ENCODE measurements around the gene ONECUT3. TPM values are rescaled to one million over a fixed set of nuclear protein-coding genes. Genes with fewer than 3 reads are reported as not detected.
"Not testable (repeated sequence)": the region's sequence is repeated elsewhere in the genome, so short reads cannot be mapped to it uniquely, and the experiment has no call there.

Gene ONECUT3
- total and polyA plus RNA-seq, 2 donors (not counting 3 experiments of a cell fraction or from before 2014, with no cell fraction given): not detected

GRCh38 chr19:1760020-1760419, 6.7 kb downstream of the ONECUT3 start:
- H3K4me2 ChIP-seq (ENCODE audit: insufficient read depth, low read length): no peak overlapping the region
- H3K79me2 ChIP-seq (ENCODE audit: control insufficient read depth, insufficient read depth, low read length): no peaks in the 10 kb centered on the region
- no peak for TF ChIP-seq JUN (IDR thresholded peaks at IDR 0.05; ENCODE audit: borderline replicate concordance, insufficient read depth, insufficient read length, low read depth)
- TF ChIP-seq FOS (IDR thresholded peaks at IDR 0.05; ENCODE audit: borderline replicate concordance, insufficient read depth, low read length): no peak
- TF ChIP-seq MAX (IDR thresholded peaks at IDR 0.05; ENCODE audit: insufficient read depth, insufficient read length): no peak
- no peak for TF ChIP-seq CTCF (IDR thresholded peaks at IDR 0.05; ENCODE audit: extremely low read depth in 1 of 2, insufficient read depth in 1 of 2, low read depth in 1 of 2, low read length in 2 of 2)
- BruUV-seq (replicated peaks): no TSS peak
- intact Hi-C loops (cut with micrococcal nuclease) (no loop called here), dilution Hi-C loops (cut with MboI; ENCODE audit: extremely low pct_ligation_motif_present, low sequenced_read_pairs) (no loop called here)
- FAIRE-seq (no peak), DNase-seq (ENCODE audit: low read depth, low spot score) (no peak)
- ChIA-PET CTCF (no interaction called here), POLR2A (no interaction called here)
- no peak overlapping the region for H2AFZ ChIP-seq (ENCODE audit: low read depth, low read length)
- peaks cover 81 to 91% of the 10 kb centered on the region in 2 experiments for H3K27me3 ChIP-seq (ENCODE audit: control insufficient read depth in 2 of 2, insufficient read depth in 2 of 2, low read length in 2 of 2)
- no peak overlapping the region for H3K27ac ChIP-seq (ENCODE audit: insufficient read depth, low read depth, low read length)
- no peak overlapping the region for H3K4me3 ChIP-seq (replicated peaks in 1 of 3; ENCODE audit: insufficient read depth in 1 of 3, low read depth in 1 of 3, low read length in 3 of 3)
- no peaks in the 10 kb centered on the region for H3K9me1 ChIP-seq (replicated peaks; ENCODE audit: control insufficient read depth, extremely low read depth, insufficient read depth, low read length)
- no peaks in the 10 kb centered on the region for H3K9me3 ChIP-seq (replicated peaks; ENCODE audit: control insufficient read depth, insufficient read depth, low read length)
- no peaks in the 10 kb centered on the region for H4K20me1 ChIP-seq (replicated peaks; ENCODE audit: control insufficient read depth, extremely low read depth, insufficient read depth, low read length)
- H3K4me1 ChIP-seq (ENCODE audit: control insufficient read depth, extremely low read depth, insufficient read depth, low read length): no peaks in the 10 kb centered on the region
- H3K9ac ChIP-seq (replicated peaks; ENCODE audit: extremely low read depth, insufficient read depth, low read length): no peak overlapping the region
- H3K36me3 ChIP-seq (ENCODE audit: control insufficient read depth in 2 of 2, extremely low read depth in 1 of 2, insufficient read depth in 2 of 2, low read length in 2 of 2): no peaks in the 10 kb centered on the region

GRCh38 chr19:1760786-1761527, 7.7 kb downstream of the ONECUT3 start:
- dilution Hi-C loops (cut with MboI; ENCODE audit: extremely low pct_ligation_motif_present, low sequenced_read_pairs); H3K79me2 ChIP-seq (ENCODE audit: control insufficient read depth, insufficient read depth, low read length); FAIRE-seq; DNase-seq (ENCODE audit: low read depth, low spot score); intact Hi-C loops (cut with micrococcal nuclease); H3K36me3 ChIP-seq (ENCODE audit: control insufficient read depth in 2 of 2, extremely low read depth in 1 of 2, insufficient read depth in 2 of 2, low read length in 2 of 2); BruUV-seq (replicated peaks); H3K27ac ChIP-seq (ENCODE audit: insufficient read depth, low read depth, low read length); H3K9ac ChIP-seq (replicated peaks; ENCODE audit: extremely low read depth, insufficient read depth, low read length); H4K20me1 ChIP-seq (replicated peaks; ENCODE audit: control insufficient read depth, extremely low read depth, insufficient read depth, low read length); H3K9me1 ChIP-seq (replicated peaks; ENCODE audit: control insufficient read depth, extremely low read depth, insufficient read depth, low read length); H3K4me1 ChIP-seq (ENCODE audit: control insufficient read depth, extremely low read depth, insufficient read depth, low read length); H3K4me2 ChIP-seq (ENCODE audit: insufficient read depth, low read length); H3K4me3 ChIP-seq (replicated peaks in 1 of 3; ENCODE audit: insufficient read depth in 1 of 3, low read depth in 1 of 3, low read length in 3 of 3); H3K9me3 ChIP-seq (replicated peaks; ENCODE audit: control insufficient read depth, insufficient read depth, low read length); H2AFZ ChIP-seq (ENCODE audit: low read depth, low read length): not testable (repeated sequence)
- ChIA-PET CTCF (interaction anchor here (0.6 kb wide), 1 partner anchor 159 kb away, joined by 3 read pairs; no protein-coding TSS in a partner anchor), POLR2A (interaction anchor here (0.7 kb wide), 1 partner anchor 270 kb away, joined by 3 read pairs; no protein-coding TSS in a partner anchor)
- H3K27me3 ChIP-seq (ENCODE audit: control insufficient read depth in 2 of 2, insufficient read depth in 2 of 2, low read length in 2 of 2): peaks cover 83 to 91% of the 10 kb centered on the region in 2 experiments
